GM10847 (cell line): Measurements from ENCODE around the gene PPP2R1B.

Experiments used
- POLR2A ChIP-seq: IDR thresholded peaks from 2 replicates; pipeline ENCODE4 v1.6.1; 2011; ENCODE audit not compliant: insufficient read length; ENCODE audit errors: extremely low read depth

The PPP2R1B gene

DNA sequence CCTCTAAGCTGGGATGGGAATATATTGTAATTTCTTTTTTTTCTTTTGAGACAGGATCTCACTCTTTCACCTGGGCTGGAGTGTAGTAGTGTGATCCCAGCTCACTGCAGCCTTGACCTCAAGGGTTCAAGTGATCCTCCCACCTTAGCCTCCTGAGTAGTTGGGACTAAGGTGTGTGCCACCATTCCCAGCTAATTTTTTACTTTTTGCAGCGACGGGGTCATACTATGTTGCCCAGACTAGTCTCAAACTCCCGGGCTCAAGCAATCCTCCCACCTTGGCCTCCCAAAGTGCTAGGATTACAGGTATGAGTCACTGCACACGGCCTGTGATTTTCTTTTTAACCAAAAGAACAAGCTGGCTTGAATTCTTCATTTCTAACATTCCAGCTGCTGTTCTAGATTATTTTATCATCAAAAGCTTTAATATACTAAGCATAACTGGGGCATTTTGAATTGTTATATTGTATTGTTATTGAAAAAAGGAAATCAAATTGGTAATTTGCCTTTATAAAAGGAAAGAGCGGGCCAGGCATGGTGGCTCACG, 26.8 kb upstream of the PPP2R1B start:
- TF ChIP-seq POLR2A, result no peak

DNA sequence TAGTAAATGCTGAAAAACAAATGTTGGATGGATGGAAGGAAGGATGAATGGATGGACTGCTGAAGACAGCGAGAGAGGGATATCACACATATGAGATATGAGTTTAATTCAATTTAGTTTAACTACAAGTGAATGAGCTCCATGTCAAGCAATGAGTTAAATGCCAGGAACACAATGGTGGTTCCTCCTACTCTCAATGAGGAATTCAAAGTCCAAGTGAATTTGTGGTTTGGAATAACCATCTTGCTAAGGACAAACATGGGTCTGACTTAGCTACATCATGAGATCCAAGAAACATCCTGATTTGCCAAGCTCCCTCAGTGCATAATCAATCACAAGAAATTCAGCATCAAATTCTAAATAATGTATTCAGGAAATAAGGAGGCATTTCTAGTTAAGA, 26.1 kb upstream of the PPP2R1B start:
- TF ChIP-seq POLR2A, result no peak

DNA sequence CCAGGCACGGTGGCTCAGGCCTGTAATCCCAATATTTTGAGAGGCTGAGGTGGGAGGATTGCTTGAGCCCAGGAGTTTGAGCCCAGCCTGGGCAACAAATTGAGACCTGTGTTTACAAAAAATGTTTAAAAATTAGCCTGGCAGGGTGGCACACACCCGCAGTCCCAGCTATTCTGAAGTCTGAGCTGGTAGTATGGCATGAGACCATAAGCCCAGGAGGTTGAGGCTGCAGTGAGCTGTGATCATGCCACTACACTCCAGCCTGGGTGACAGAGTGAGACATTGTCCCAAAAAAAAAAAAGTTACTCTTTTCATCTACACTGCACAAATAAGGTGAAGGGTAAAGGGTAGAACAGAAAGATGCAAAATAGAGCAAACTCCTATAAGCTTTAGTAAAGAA, 22.3 kb upstream of the PPP2R1B start:
- TF ChIP-seq POLR2A, result no peak

DNA sequence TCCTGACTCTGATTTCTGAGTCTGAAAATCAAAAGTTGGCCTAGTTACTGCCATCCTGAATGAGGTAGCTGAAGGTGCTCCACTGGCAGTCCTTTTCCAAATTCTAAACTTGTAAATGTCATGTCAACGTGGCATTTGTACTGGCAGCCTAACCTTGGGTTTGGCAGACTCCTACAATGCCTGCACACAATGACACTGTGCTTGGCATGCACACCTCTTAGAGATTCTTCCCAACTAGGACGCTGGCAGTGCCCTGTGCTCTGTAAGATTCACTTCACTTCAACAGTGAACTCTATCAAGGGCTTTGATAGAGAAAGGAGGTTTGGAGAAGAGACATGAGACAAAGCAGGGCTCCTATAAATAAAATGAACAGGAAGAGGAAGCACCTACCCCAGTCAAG, 21.9 kb upstream of the PPP2R1B start:
- TF ChIP-seq POLR2A, result no peak

- no peak for TF ChIP-seq POLR2A
Observed at GRCh38 chr11:111785886-111786412, 19.8 kb upstream of the PPP2R1B start.

DNA sequence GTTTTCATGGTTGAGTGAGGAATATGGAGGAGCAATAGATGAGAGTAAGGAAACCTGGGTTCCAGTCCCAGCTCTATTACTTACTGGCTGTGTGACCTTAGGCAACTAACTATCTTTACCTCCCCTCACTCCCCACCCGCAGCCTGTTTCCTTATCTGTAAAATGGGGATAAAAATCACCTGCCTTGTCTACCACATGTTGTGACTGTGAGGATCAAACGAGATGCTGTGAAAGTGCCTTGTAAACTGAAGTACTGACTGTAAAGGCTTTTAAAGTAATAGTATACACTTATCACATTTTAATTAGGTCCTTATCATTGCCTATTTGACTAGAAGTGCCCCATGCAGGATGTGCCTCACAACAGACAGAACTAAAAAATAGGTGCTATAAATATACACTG, 18.9 kb upstream of the PPP2R1B start:
- no peak for TF ChIP-seq POLR2A

- no peak for TF ChIP-seq POLR2A
Observed at GRCh38 chr11:111782109-111782741, 16.0 kb upstream of the PPP2R1B start.

DNA sequence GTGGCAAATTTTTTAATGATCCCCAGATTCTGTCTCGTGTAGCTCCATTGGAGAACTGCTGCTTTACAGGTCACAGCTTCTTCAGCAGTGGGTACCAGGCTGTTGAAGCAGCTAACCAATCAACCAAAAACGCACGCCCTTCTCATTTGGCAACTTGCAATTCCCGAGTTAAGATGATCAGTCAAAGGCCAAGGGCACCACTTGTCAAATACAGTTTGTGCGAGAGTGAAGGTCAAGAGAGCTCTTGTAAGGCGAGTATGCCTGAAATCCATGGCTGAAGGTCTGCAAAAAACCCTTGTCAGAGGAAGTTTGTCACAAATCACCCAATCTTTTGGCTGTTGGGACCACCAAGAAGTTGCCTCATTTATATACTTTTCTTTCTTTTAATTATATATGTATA, 12.9 kb upstream of the PPP2R1B start:
- no peak for TF ChIP-seq POLR2A

DNA sequence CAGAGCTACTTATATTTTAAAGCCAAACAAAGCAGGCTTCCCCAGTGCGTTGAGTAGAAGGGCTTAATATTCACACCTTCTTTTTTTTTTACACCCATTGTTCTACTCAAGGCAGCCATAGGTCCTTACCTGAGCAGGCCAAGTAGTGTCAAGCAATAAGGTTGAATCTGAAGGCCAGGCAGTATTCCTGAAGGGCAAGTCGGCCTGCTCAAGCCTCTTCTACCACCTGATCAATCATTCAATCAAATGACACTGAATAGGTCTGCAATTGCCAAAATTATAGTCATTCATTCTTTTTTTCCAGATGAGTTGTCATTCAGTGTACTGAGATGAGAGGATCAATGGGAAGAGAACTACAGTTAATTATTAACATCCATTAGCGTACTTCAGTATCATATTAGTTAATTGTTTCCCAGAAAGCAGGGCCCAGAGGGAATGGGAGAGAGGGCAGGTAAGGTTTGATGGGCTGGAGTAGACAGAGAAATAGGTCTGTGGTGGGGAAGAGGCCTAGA, 11.9 kb upstream of the PPP2R1B start:
- TF ChIP-seq POLR2A, result no peak

DNA sequence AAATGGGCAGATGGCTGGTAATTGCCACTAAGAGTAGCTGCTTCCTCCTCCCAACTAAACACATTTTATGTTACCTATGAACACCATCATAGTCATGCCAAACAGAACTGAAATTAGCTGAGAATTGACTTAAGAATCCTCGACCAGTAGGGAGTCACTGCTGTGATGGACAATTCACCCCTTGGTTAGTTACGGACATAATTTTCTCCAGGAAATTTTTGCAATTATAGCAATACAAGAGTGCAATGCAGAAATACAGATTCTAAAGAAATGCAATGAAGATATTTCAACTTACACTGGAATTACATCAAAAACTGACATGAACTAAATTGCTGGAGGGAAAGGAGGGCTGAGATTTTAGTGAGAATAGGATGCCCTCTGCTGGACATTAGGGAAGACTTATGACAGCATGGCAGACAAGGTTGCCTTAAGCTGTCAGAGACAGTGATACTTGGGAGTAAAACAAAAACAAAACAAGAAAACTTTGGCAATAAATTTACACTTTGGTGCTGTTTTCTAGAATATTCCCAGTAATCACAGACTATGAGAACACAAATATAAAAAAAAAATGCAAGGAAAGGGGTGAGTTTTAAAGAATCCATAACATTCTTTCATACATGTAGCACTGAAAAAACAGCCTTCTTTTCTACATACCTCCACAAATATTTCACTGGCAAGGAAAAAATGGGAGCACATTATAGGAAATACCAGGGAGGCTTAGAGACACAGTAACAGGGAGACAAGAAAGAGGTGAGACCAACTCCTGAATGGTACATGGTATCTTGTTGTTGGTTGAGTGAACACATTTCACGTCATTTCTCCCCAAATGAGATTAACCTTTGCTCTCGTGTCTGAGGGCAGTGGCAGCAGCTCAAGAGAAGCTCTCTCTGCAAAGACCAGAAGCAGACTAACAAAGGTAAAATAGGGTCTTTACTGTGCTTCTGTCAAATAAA, 11.2 kb upstream of the PPP2R1B start:
- no peak for TF ChIP-seq POLR2A

DNA sequence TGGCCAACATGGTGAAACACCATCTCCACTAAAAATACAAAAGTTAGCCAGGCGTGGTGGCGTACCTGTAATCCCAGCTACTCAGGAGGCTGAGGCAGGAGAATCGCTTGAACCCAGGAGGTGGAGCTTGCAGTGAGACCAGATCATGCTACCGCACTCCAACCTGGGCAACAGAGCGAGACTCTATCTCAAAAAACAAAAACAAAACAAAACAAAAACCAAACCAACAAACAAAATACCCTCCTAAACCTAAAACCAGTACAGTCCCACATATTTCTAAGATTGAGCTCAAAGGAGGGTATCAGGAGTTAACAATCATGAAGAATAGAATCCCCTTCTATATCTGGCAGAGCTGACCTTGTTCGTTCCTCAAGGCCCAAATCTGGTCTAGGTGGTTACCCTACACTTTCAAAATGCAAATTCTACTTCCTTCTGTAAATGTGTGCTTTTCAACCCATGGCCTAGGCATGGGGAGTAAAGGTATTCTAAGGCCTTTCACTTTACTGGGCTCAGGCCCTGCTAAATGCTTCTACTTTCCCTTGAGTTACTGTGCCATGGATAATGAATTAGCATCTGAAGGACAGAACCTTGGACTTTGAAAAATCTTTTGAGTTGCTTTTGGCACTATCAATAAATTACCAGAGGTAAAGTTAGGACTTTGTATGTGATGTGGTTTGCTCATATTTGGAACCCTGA, 10.4 kb upstream of the PPP2R1B start:
- TF ChIP-seq POLR2A, result no peak

- no peak for TF ChIP-seq POLR2A
Observed at GRCh38 chr11:111774955-111775710, 8.9 kb upstream of the PPP2R1B start.

- no peak for TF ChIP-seq POLR2A
Observed at GRCh38 chr11:111772535-111772934, 6.3 kb upstream of the PPP2R1B start.

DNA sequence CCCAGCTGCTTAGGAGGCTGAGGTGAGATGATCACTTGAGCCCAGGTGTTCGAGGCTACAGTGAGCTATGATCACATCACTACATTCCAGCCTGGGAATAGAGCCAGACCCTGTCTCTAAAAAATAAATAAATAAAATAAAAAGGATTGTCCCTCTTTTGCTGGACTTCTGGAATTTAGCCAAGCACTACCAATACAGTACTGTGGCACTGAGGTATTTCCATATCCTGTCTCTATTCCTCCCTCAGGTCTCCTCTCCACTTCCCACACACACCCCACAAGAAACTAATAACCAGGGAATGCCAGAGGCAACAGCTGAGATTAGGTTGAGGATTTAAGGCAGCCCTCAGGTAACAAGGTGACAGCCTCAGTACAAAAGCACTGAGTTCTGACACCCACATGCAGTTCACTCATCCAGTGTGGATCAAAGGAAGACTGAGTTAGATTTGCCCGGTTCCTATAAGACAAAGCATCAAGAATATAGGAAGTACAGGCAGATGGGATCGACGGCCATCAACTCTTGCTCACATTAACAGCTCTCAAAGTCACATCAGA, 4.5 kb upstream of the PPP2R1B start:
- no peak for TF ChIP-seq POLR2A
